Osteoblast (primary cell): ENCODE results near the gene TCERG1L. TPM values are rescaled to one million over a fixed set of nuclear protein-coding genes. Genes with fewer than 3 reads are reported as not detected.

Experiments
- DNase-seq: peaks from one replicate; pipeline ENCODE4 v3.0.0; 2011; ENCODE audit warnings: low spot score, mixed read lengths; ENCODE audit not compliant: insufficient read length; ENCODE audit errors: missing footprints
- H2AFZ ChIP-seq: 2 replicates; pipeline ENCODE4 v1.6.0; 2011; ENCODE audit warnings: mild to moderate bottlenecking, low read length
- H3K27ac ChIP-seq: 2 replicates; pipeline ENCODE4 v1.5.1; 2011; ENCODE audit warnings: mild to moderate bottlenecking, low read depth, low read length, moderate library complexity
- H3K27me3 ChIP-seq: 2 replicates; pipeline ENCODE4 v1.6.0; 2012; ENCODE audit warnings: mild to moderate bottlenecking, control low read depth, inconsistent platforms, low read length, moderate library complexity; ENCODE audit not compliant: insufficient read depth
- H3K36me3 ChIP-seq: 2 replicates; pipeline ENCODE4 v1.5.1; 2011; ENCODE audit warnings: mild to moderate bottlenecking, low read length, control low read depth, moderate library complexity; ENCODE audit not compliant: insufficient read depth
- H3K4me1 ChIP-seq: 2 replicates; pipeline ENCODE4 v1.5.1; 2011; ENCODE audit warnings: mild to moderate bottlenecking, low read length, control low read depth, moderate library complexity; ENCODE audit not compliant: insufficient read depth
- H3K4me2 ChIP-seq: 2 replicates; pipeline ENCODE4 v1.6.0; 2011; ENCODE audit warnings: mild to moderate bottlenecking, low read length; ENCODE audit not compliant: insufficient read depth
- H3K4me3 ChIP-seq: fragments of 200-600 bp; sonication (generic); 3 replicates; pipeline ENCODE4 v1.5.1; 2012; ENCODE audit warnings: mild to moderate bottlenecking, low read length, inconsistent platforms; ENCODE audit not compliant: insufficient read depth
- H3K79me2 ChIP-seq: 2 replicates; pipeline ENCODE4 v1.6.0; 2012; ENCODE audit warnings: mild to moderate bottlenecking, low read length, control low read depth, inconsistent platforms; ENCODE audit not compliant: insufficient read depth
- H3K9me3 ChIP-seq: 2 replicates; pipeline ENCODE4 v1.5.1; 2011; ENCODE audit warnings: low read depth, low read length, control low read depth
- H4K20me1 ChIP-seq: 2 replicates; pipeline ENCODE4 v1.6.0; 2012; ENCODE audit warnings: mild to moderate bottlenecking, low read length, control low read depth; ENCODE audit not compliant: insufficient read depth
- CTCF ChIP-seq: IDR thresholded peaks from 2 replicates; pipeline ENCODE4 v1.5.1; 2011; ENCODE audit warnings: mild to moderate bottlenecking, low read depth, low read length, moderate library complexity; ENCODE audit errors: extremely low read depth
- total RNA-seq: library from RNA; depleted of rRNA; stranded (reverse); fragments of >200 nt; gene quantifications from 2 replicates; pipeline ENCODE4 v1.2.3, GENCODE V29; 2012

Gene TCERG1L
- total RNA-seq, 1 donor, result under 0.01 TPM

- Histone ChIP-seq H3K27me3 (no peaks in the 10 kb centered on the region), H4K20me1 (no peaks in the 10 kb centered on the region), H3K79me2 (no peaks in the 10 kb centered on the region), H3K27ac (no peak overlapping the region), H3K4me3 (no peak overlapping the region), H3K4me2 (no peak overlapping the region), H2AFZ (no peak overlapping the region), H3K9me3 (no peaks in the 10 kb centered on the region), H3K4me1 (no peaks in the 10 kb centered on the region), H3K36me3 (no peaks in the 10 kb centered on the region)
- no peak for TF ChIP-seq CTCF
- peak; percentile 13 for DNase-seq
These were observed 103.7 kb downstream of the TCERG1L start for GRCh38 chr10:131207584-131208532.

GRCh38 chr10:131207176-131207575, 104.3 kb downstream of the TCERG1L start:
- no peak for TF ChIP-seq CTCF
- no peaks in the 10 kb centered on the region for H3K9me3 ChIP-seq
- H3K27me3 ChIP-seq, result no peaks in the 10 kb centered on the region
- H3K4me3 ChIP-seq, result no peak overlapping the region
- no peak overlapping the region for H3K27ac ChIP-seq
- H3K79me2 ChIP-seq, result no peaks in the 10 kb centered on the region
- no peak overlapping the region for H3K4me2 ChIP-seq
- H3K36me3 ChIP-seq, result no peaks in the 10 kb centered on the region
- no peaks in the 10 kb centered on the region for H3K4me1 ChIP-seq
- no peak overlapping the region for H2AFZ ChIP-seq
- H4K20me1 ChIP-seq, result no peaks in the 10 kb centered on the region
- DNase-seq, result no peak

GRCh38 chr10:131206111-131206995, 105.2 kb downstream of the TCERG1L start:
- Histone ChIP-seq H2AFZ (no peak overlapping the region), H3K9me3 (no peaks in the 10 kb centered on the region), H3K36me3 (no peaks in the 10 kb centered on the region), H3K79me2 (no peaks in the 10 kb centered on the region), H3K4me1 (no peaks in the 10 kb centered on the region), H4K20me1 (no peaks in the 10 kb centered on the region), H3K27me3 (no peaks in the 10 kb centered on the region), H3K4me2 (no peak overlapping the region), H3K27ac (no peak overlapping the region), H3K4me3 (no peak overlapping the region)
- TF ChIP-seq CTCF, result no peak
- DNase-seq, result no peak
